COLO829 (cell line): ENCODE data around the gene KLF1.
"Not testable (repeated sequence)": the region's sequence is repeated elsewhere in the genome, so short reads cannot be mapped to it uniquely, and the experiment has no call there.

ENCODE experiments used
- DNase-seq: peaks from one replicate; pipeline ENCODE4 v3.0.0; 2012; ENCODE audit warnings: low spot score

The KLF1 gene

GRCh38 chr19:12890787-12891552 is 4.0 kb upstream of the KLF1 start, which contains the start of gene GCDH:
TSS of gene GCDH (plus strand) at chr19:12891160. CDS start at chr19:12891305, 145 bp downstream.
- DNase-seq, result peak; percentile 94

DNA sequence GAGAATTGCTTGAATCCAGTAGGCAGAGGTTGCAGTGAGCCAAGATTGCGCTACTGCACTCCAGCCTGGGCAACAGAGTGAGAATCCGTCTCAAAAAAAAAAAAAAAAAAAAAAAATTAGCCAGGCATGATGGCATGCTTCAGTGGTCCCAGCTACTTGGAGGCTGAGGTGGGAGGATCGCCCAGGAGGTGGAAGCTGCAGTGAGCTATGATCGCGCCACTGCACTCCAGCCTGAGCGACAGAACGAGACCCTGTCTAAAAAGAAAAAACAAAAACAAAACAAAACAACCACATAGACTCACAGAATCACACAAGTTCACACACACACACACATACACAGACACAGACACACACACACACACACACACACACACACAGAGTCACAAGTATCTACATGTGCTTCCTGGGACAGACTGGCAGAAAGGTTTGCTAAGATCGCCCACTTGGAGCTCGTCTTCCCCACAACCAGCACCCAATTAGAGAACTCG is 3.3 kb upstream of the KLF1 start:
- DNase-seq, result not testable (repeated sequence)

GRCh38 chr19:12888006-12888603 is 1.1 kb upstream of the KLF1 start:
- DNase-seq, result no peak

DNA sequence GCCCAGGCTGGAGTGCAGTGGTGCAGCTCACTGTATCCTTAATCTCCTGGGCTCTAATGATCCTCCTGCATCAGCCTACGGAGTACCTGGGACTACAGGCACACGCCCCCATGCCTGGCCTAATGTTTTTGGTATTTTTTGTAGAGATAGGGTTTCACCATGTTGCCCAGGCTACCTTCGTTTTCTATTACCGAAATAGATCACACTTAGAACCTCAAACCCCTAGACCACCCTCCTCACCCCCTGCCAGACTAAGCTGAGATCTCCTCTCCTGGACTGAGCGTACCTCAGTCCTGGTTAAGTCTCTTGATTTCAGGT is 391 bp downstream of the KLF1 start:
- DNase-seq, result no peak

GRCh38 chr19:12885749-12886650 is 1.0 kb downstream of the KLF1 start:
- DNase-seq, result no peak

DNA sequence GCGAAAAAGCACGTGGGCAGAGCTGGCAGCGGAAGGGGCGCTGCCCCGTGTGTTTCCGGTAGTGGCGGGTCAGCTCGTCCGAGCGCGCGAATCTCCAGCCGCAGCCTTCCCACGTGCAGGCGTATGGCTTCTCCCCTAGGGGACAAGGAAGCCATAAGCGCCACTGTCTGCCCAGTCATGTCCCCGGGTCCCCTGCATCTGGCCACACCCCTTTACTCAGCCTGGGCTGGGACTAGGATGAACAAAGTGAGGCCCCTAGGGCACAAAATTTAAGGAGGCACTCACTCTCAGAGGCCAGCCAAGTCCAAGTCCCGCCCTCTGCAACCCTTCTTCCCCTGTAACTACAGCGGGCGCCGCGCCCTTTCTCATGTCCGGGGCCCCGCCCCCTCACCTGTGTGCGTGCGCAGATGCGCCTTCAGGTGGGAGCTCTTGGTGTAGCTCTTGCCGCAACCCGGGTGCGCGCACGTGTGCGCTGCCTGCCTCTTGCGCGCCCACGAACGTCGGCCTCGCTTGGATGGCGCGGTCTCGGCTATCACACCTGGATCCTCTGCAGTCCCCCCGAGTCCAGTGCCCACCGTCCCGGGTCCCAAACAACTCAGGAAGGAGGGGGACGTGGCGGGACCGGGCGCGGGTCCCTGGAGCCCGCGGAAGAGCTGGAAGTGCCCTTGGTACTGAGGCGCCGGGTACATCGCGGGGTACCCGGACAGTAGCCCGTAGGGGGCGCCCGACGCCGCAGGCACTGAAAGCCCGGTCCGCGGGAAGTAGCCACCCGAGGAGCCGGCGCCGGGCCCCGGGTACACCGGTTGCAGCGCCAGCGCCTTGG is 1.9 kb downstream of the KLF1 start:
- DNase-seq, result no peak

- no peak for DNase-seq
Measured at GRCh38 chr19:12884627-12884925, 2.4 kb downstream of the KLF1 start.

DNA sequence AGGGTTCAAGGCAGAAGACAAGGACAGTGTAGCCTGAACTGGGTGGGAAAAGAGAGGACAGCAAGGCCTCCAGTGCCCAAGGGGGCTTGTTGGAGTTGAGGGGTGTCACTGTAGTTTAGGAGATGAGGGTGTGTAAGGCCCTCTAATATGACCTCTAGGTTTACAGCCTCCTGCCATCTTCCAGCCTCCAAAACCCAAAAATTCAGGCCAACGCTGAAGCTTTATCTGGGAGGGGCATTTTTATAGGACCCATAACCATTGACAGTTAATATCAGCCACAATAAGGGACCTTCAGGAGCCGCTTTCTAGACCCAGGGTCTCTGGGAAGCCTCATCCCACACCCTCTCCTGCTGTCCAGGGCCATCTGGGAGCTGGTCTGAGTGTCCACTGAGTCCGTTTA is 2.8 kb downstream of the KLF1 start:
- no peak for DNase-seq

DNA sequence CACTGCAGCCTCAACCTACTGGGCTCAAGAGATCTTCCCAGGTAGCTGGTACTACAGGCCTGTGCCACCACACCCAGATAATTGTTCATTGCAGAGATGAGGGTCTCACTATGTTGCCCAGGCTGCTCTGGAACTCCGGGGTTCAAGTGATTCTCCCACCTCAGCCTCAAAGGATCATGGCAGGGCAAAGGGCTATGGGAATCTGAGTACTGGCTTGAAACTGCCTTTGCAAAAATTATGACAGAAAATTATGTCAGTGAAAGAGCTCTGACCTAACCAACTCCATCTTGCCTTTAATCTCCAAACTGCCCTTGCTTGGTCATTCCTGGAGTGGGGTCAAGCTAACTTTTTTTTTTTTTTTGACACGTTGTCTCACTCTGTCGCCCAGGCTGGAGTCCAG is 4.4 kb downstream of the KLF1 start:
- no peak for DNase-seq

DNA sequence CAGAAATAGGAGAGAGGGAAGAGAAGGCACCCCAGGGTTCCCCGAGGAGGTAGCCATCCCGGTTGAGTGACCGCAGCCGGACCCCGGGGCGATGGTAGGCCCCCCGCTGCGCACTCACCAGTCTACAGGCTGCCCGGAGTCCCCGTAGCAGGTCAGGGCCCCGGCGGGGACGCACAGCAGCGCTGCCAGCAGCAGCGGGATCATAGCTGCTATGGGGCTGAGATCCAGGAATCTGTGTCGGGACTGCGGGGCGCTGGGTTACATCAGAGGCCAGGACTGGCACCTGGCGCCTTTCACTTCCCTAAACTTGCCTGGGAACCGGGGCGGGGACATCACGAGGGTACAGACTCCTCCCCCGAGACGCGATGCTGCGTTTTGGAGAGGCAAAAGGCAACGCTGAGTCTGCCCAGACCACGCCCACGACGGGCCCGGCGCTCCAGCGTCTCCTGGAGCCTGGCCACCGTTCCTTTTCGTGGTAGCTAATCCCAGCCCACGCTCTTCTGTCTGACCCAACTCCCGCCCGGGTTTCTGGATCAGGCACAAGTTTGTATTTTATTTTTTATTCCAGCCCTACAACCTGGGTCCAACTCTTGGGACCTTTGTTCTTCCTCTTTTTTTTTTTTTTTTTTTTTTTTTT is 5.7 kb downstream of the KLF1 start, which contains the start of gene DNASE2:
Gene DNASE2, minus strand, starts transcription at position 278 of the 637 bp plus-strand sequence. Its CDS starts 74 bp downstream, at position 204.
- peak; percentile 94 for DNase-seq

GRCh38 chr19:12880551-12881171 is 6.3 kb downstream of the KLF1 start:
- no peak for DNase-seq

DNA sequence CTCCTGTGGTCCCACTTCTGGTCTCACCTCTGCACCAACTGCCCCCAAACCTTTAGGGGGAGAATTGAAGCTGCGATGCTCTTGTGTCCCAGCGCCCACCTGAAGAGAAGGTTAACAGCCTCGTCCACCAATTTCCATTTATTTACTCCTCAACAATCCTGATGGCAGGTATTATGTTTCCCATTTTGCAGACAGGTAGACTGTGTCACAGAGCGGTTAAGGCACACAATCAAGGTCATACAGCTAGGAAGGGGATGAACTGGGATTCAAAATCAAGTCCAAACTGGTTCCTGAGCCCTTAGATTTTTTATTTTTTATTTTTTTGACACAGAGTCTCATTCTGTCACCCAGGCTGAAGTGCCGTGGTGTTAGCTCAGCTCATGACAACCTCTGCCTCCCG is 11.9 kb downstream of the KLF1 start:
- no peak for DNase-seq

DNA sequence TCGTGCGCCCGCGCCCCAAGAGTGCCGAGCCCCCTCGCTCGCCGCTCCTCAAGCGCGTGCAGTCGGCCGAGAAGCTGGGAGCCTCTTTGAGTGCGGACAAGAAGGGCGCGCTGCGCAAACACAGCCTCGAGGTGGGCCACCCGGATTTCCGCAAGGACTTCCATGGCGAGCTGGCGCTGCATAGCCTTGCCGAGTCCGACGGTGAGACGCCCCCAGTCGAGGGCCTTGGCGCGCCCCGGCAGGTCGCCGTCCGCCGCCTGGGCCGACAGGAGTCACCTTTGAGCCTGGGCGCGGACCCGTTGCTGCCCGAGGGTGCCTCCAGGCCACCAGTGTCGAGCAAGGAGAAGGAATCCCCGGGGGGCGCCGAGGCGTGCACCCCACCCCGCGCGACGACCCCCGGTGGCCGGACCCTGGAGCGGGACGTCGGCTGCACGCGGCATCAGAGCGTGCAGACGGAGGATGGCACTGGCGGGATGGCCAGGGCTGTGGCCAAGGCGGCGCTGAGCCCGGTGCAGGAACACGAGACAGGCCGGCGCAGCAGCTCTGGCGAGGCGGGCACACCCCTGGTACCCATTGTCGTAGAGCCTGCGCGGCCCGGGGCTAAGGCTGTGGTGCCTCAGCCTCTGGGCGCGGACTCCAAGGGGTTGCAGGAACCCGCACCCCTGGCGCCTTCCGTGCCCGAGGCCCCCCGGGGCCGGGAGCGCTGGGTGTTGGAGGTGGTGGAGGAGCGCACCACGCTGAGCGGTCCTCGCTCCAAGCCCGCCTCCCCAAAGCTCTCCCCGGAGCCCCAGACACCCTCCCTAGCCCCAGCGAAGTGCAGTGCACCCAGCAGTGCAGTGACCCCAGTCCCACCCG is 12.9 kb downstream of the KLF1 start:
- DNase-seq, result no peak

DNA sequence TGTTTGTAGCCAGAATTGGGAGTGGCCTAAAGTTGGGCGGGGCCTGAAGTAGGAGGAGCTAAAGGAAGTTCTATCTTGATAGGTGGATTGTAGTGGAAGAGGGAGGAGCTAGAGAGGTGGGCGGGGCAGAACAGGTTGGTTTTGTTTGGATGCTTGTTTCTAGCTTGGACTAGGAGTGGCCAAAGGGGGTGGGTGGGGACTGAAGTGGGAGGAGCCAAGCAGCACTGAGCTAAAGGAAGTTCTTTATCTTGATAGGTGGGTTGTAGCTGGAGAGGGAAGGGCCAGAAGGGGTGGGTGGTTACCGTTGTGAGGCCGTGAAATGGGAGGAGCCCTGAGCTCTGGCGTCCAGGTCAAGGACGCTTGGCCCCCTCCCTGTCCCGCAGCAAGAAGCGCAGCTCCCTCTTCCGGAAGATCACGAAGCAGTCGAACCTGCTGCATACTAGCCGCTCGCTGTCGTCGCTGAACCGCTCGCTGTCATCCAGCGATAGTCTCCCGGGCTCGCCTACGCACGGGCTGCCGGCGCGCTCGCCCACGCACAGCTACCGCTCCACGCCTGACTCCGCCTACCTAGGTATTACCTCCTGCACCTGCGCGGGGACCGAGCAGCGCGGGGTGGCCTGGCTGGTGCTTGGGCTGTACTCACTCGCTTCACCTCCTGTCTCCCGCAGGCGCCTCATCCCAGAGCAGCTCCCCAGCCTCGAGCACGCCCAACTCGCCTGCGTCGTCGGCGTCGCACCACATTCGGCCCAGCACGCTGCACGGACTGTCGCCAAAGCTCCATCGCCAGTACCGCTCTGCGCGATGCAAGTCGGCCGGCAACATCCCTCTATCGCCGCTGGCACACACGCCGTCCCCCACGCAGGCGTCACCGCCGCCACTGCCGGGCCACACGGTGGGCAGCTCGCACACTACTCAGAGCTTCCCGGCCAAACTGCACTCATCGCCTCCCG is 13.8 kb downstream of the KLF1 start:
- DNase-seq, result peak; percentile 84

DNA sequence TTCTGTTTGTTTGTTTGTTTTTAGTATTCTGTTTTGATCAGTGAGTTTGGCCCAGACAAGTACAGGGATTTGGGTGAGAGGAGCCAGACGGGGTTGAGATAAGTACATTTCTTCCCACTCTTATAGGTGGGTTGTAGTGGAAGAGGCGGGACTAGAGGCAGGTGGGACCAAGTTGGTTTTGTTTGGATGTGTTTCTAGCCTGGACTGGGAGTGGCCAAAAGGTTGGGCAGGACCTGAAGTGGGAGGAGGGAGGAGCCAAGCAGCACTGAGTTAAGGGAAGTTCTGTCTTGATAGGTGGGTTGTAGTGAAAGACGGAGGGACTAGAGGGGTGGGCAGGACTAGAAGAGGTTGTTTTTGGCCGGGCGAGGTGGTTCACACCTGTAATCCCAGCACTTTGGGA is 14.7 kb downstream of the KLF1 start:
- no peak for DNase-seq

DNA sequence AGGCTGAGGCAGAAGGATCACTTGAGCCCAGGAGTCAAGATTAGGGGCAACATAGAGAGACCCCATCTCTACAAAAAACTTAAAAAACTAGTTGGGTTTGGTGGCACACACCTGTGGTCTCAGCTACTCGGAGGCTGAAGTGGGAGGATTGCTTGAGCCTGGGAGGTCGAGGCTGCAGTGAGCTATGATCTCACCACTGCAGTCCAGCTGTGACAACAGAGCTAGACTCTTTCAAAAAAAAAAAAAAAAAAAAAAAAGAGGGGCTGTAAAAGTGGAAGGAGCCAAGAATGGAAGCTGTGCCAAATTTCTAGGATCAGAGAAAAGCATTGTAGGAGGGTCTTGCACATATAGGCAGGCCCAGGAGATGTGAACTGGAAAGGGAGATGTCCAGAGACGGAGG is 15.3 kb downstream of the KLF1 start:
- DNase-seq, result no peak

GRCh38 chr19:12868540-12869112 is 18.4 kb downstream of the KLF1 start:
- no peak for DNase-seq
